GM12874 (cell line): ENCODE data around the gene RASAL2.
A peak's percentile ranks its signal among the peaks of the same experiment; 100 is the strongest.

Experiments used
- CTCF ChIP-seq: IDR thresholded peaks from 2 replicates; pipeline ENCODE4 v1.5.1; 2011; ENCODE audit warnings: low read depth, mild to moderate bottlenecking, control low read depth, low read length, moderate library complexity; ENCODE audit not compliant: insufficient read depth

Gene RASAL2

GRCh38 chr1:178371933-178372388 is 278.1 kb downstream of the RASAL2 start:
- no peak for TF ChIP-seq CTCF

- no peak for TF ChIP-seq CTCF
These were observed 280.1 kb downstream of the RASAL2 start for GRCh38 chr1:178374016-178374415.

GRCh38 chr1:178376008-178376407 is 282.1 kb downstream of the RASAL2 start:
- TF ChIP-seq CTCF, result no peak

- peak; percentile 48; the same call in 1 of the 2 replicates for TF ChIP-seq CTCF
These were observed 285.9 kb downstream of the RASAL2 start for GRCh38 chr1:178379807-178380206.

- TF ChIP-seq CTCF, result no peak
These were observed 288.5 kb downstream of the RASAL2 start for GRCh38 chr1:178382372-178382771.

- TF ChIP-seq CTCF, result no peak
These were observed 291.8 kb downstream of the RASAL2 start for GRCh38 chr1:178385662-178386061.

- no peak for TF ChIP-seq CTCF
These were observed 294.7 kb downstream of the RASAL2 start for GRCh38 chr1:178388418-178389145.
